ENCODE results near the gene TRIM8. TPM values are rescaled to one million over a fixed set of nuclear protein-coding genes. Genes with fewer than 3 reads are reported as not detected.

The TRIM8 gene
- total RNA-seq, 2 donors from 2014 or later = 27.7 to 32.7 TPM

GRCh38 chr10:102619281-102619981 lies 24.8 kb upstream of the TRIM8 start:
- peaks cover 26% of the 10 kb centered on the region for H3K36me3 ChIP-seq (ENCODE audit: control insufficient read depth, insufficient read depth, low read length)
- Mint-ChIP-seq H3K4me3 (no peak overlapping the region), H3K27ac (peak overlapping the region; percentile 74), H3K9me3 (peaks cover 1% of the 10 kb centered on the region), H3K4me1 (peaks cover 12% of the 10 kb centered on the region), H3K27me3 (ENCODE audit: insufficient read depth) (no peaks in the 10 kb centered on the region), H3K36me3 (ENCODE audit: low read depth) (peaks cover 15% of the 10 kb centered on the region)
- no peaks in the 10 kb centered on the region for H3K4me1 ChIP-seq (ENCODE audit: control insufficient read depth, insufficient read depth, low read length)
- TF ChIP-seq CTCF (conservative IDR thresholded peaks at IDR 0.05) = no peak
- H3K9ac ChIP-seq (ENCODE audit: extremely low read depth, low read length, poor library complexity, severe bottlenecking) = no peak overlapping the region
- no peaks in the 10 kb centered on the region for H3K27me3 ChIP-seq (ENCODE audit: control insufficient read depth, insufficient read depth, low read length, poor library complexity, severe bottlenecking)
- H3K9me3 ChIP-seq (ENCODE audit: control insufficient read depth, low read length) = no peaks in the 10 kb centered on the region
- WGBS, 2 experiments (ENCODE audit: insufficient coverage in 1 of 2, insufficient read length in 1 of 2) = 91 to 98% methylated on average over 8 to 14 of the region's 14 CpGs
- H3K27ac ChIP-seq (ENCODE audit: low read depth, low read length) = peak overlapping the region; percentile 44
- DNase-seq = peak; percentile 51
- H3K4me3 ChIP-seq (ENCODE audit: low read length) = no peak overlapping the region

- Histone ChIP-seq H3K4me1 (ENCODE audit: control insufficient read depth, insufficient read depth, low read length) (no peaks in the 10 kb centered on the region), H3K36me3 (ENCODE audit: control insufficient read depth, insufficient read depth, low read length) (peaks cover 26% of the 10 kb centered on the region), H3K9ac (ENCODE audit: extremely low read depth, low read length, poor library complexity, severe bottlenecking) (no peak overlapping the region), H3K27ac (ENCODE audit: low read depth, low read length) (no peak overlapping the region), H3K9me3 (ENCODE audit: control insufficient read depth, low read length) (no peaks in the 10 kb centered on the region), H3K4me3 (ENCODE audit: low read length) (no peak overlapping the region), H3K27me3 (ENCODE audit: control insufficient read depth, insufficient read depth, low read length, poor library complexity, severe bottlenecking) (no peaks in the 10 kb centered on the region)
- Mint-ChIP-seq H3K4me1 (peaks cover 15% of the 10 kb centered on the region), H3K27me3 (ENCODE audit: insufficient read depth) (no peaks in the 10 kb centered on the region), H3K36me3 (ENCODE audit: low read depth) (peaks cover 15% of the 10 kb centered on the region), H3K9me3 (peaks cover 5% of the 10 kb centered on the region), H3K27ac (no peak overlapping the region), H3K4me3 (no peak overlapping the region)
- DNase-seq = peak; percentile 47
- TF ChIP-seq CTCF (conservative IDR thresholded peaks at IDR 0.05) = no peak
- WGBS, 2 experiments (ENCODE audit: insufficient coverage in 1 of 2, insufficient read length in 1 of 2) = 90 to 96% methylated on average over 3 to 5 of the region's 5 CpGs
These were observed 24.1 kb upstream of the TRIM8 start for GRCh38 chr10:102620138-102620590.

- DNase-seq = peak; percentile 50
- Mint-ChIP-seq H3K27me3 (ENCODE audit: insufficient read depth) (no peaks in the 10 kb centered on the region), H3K4me3 (no peak overlapping the region), H3K27ac (no peak overlapping the region), H3K9me3 (peaks cover 5% of the 10 kb centered on the region), H3K4me1 (peaks cover 21% of the 10 kb centered on the region), H3K36me3 (ENCODE audit: low read depth) (peaks cover 15% of the 10 kb centered on the region)
- 92 to 93% methylated on average over 12 to 15 of the region's 15 CpGs for WGBS, 2 experiments (ENCODE audit: insufficient coverage in 1 of 2, insufficient read length in 1 of 2)
- no peaks in the 10 kb centered on the region for H3K4me1 ChIP-seq (ENCODE audit: control insufficient read depth, insufficient read depth, low read length)
- peaks cover 23% of the 10 kb centered on the region for H3K36me3 ChIP-seq (ENCODE audit: control insufficient read depth, insufficient read depth, low read length)
- no peaks in the 10 kb centered on the region for H3K27me3 ChIP-seq (ENCODE audit: control insufficient read depth, insufficient read depth, low read length, poor library complexity, severe bottlenecking)
- no peaks in the 10 kb centered on the region for H3K9me3 ChIP-seq (ENCODE audit: control insufficient read depth, low read length)
- H3K27ac ChIP-seq (ENCODE audit: low read depth, low read length) = no peak overlapping the region
- TF ChIP-seq CTCF (conservative IDR thresholded peaks at IDR 0.05) = no peak
- H3K4me3 ChIP-seq (ENCODE audit: low read length) = no peak overlapping the region
- no peak overlapping the region for H3K9ac ChIP-seq (ENCODE audit: extremely low read depth, low read length, poor library complexity, severe bottlenecking)
These were observed 23.5 kb upstream of the TRIM8 start for GRCh38 chr10:102620591-102621442.

Measured in endodermal cell (in vitro differentiated cells).